GM21381 (cell line): ENCODE results near the gene SMCHD1.
"Not testable (repeated sequence)": the region's sequence is repeated elsewhere in the genome, so short reads cannot be mapped to it uniquely, and the experiment has no call there.

Experiments used
- ATAC-seq: cut with Tn5 transposase; IDR thresholded peaks from one replicate; pipeline ENCODE4 v1.9.1; 2021; ENCODE audit warnings: mild to moderate bottlenecking, moderate library complexity; ENCODE audit not compliant: unreplicated experiment

The SMCHD1 gene

GRCh38 chr18:2848247-2849246, 193.0 kb downstream of the SMCHD1 start:
- no peak for ATAC-seq

DNA sequence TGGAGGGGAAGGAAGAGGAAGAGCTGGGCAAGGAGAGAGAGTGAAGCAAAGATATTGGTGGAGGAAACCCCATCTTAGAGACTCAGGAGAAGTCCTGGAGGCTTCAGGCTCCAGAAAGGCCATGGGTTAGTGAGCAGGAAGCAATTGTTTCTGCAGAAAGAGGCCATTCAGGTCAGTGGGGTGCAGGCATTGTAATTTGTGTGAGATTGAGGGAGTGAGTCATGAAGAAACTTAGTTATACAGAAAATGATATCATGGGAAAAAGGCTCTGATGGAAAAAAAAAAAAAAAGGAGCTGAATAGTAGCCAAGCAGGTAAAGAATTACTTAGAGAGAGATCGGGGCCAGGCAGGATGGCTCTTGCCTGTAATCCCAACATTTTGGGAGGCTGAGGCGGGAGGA, 195.3 kb downstream of the SMCHD1 start:
- no peak for ATAC-seq

DNA sequence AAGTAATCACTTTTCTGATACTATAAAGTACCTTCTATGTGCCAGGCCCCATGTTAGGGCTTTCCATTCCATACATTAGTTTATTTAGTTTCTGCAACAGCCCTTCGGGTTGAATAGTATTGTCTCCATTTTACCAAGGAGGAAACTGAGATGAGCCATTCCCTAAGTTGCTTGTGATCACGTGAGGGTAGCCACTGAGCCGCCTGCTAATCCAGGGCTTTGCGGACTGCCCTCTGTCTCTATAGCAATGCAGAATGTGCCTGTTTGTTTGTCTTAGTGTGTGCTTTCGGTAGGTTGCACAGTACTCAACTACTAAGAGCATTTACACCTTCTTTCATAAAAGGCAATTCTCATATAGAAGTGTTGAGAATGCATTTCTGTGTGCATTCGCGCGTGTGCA, 196.2 kb downstream of the SMCHD1 start:
- no peak for ATAC-seq

- not testable (repeated sequence) for ATAC-seq
Observed at GRCh38 chr18:2852460-2852859, 196.9 kb downstream of the SMCHD1 start.

- no peak for ATAC-seq
Observed at GRCh38 chr18:2853173-2853925, 197.8 kb downstream of the SMCHD1 start.

DNA sequence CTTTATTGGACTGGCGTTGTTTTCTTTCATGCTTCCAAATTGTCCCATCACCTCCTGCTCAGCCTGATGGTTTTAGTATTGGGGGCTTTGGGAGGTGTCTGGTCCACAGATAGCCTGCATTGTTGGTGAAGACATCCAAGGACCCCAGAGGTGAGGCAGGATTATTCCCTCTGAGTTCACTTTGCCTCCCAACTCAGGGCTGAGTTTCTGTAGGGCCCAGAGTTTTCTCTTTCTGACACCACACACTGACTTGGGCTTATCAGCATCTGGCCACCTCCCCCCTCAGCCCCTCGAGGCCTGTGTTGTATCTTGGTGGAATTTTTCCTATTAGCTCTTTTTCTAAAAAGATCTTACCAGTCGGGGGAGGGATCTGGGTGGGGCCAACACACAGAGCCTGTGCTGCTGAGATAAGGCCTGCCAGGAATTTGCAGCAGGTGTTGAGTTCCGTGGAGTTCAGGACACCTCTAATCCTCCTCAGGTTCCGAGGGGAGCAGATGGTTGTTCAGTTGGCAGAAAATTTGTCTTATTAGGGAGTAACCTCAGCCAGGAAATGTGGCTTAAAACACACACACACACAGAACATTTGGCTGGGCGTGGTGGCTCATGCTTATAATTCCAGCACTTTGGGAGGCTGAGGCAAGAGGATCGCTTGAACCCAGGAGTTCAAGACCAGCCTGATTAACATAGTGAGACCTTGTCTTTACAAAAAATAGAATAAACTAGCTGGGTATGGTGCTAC, 198.6 kb downstream of the SMCHD1 start:
- no peak for ATAC-seq
